ENCODE data around the gene MYH11.

The MYH11 gene

GRCh38 chr16:15894571-15895374 lies 37.9 kb upstream of the MYH11 start:
- Histone ChIP-seq H2AFZ (ENCODE audit: low read length) (no peak overlapping the region), H3K9ac (ENCODE audit: low read depth, low read length, poor library complexity, severe bottlenecking) (no peak overlapping the region), H3K9me3 (ENCODE audit: insufficient read depth, low read depth, low read length) (no peaks in the 10 kb centered on the region), H3K4me1 (ENCODE audit: insufficient read depth, low read length, poor library complexity, severe bottlenecking) (peaks cover 4% of the 10 kb centered on the region), H3K27me3 (ENCODE audit: insufficient read depth, low read length, poor library complexity, severe bottlenecking) (no peaks in the 10 kb centered on the region), H3K4me2 (ENCODE audit: low read depth, low read length, poor library complexity, severe bottlenecking) (no peak overlapping the region), H3F3A (ENCODE audit: low read depth) (no peaks in the 10 kb centered on the region), H4K20me1 (ENCODE audit: insufficient read depth, low read length, poor library complexity, severe bottlenecking) (no peaks in the 10 kb centered on the region), H3K79me2 (ENCODE audit: insufficient read depth, low read length) (no peaks in the 10 kb centered on the region), H3K4me3 (ENCODE audit: low read length, poor library complexity, severe bottlenecking) (no peak overlapping the region), H3K9me2 (replicated peaks; ENCODE audit: low read depth, low read length) (no peaks in the 10 kb centered on the region), H3K36me3 (ENCODE audit: insufficient read depth, low read length) (no peaks in the 10 kb centered on the region)
- TF ChIP-seq EZH2phosphoT487 (IDR thresholded peaks at IDR 0.05; ENCODE audit: borderline replicate concordance) (no peak), CTCF (conservative IDR thresholded peaks at IDR 0.05; ENCODE audit: low read length) (no peak)

GRCh38 chr16:15891508-15891907 lies 34.7 kb upstream of the MYH11 start:
- H2AFZ ChIP-seq (ENCODE audit: low read length), result no peak overlapping the region
- H4K20me1 ChIP-seq (ENCODE audit: insufficient read depth, low read length, poor library complexity, severe bottlenecking), result peaks cover 3% of the 10 kb centered on the region
- H3K36me3 ChIP-seq (ENCODE audit: insufficient read depth, low read length), result no peaks in the 10 kb centered on the region
- H3K27me3 ChIP-seq (ENCODE audit: insufficient read depth, low read length, poor library complexity, severe bottlenecking), result no peaks in the 10 kb centered on the region
- H3K4me2 ChIP-seq (ENCODE audit: low read depth, low read length, poor library complexity, severe bottlenecking), result no peak overlapping the region
- H3F3A ChIP-seq (ENCODE audit: low read depth), result no peaks in the 10 kb centered on the region
- H3K9me2 ChIP-seq (replicated peaks; ENCODE audit: low read depth, low read length), result no peaks in the 10 kb centered on the region
- peaks cover 16% of the 10 kb centered on the region for H3K79me2 ChIP-seq (ENCODE audit: insufficient read depth, low read length)
- H3K4me1 ChIP-seq (ENCODE audit: insufficient read depth, low read length, poor library complexity, severe bottlenecking), result peaks cover 7% of the 10 kb centered on the region
- TF ChIP-seq EZH2phosphoT487 (IDR thresholded peaks at IDR 0.05; ENCODE audit: borderline replicate concordance) (no peak), CTCF (conservative IDR thresholded peaks at IDR 0.05; ENCODE audit: low read length) (no peak)
- H3K9ac ChIP-seq (ENCODE audit: low read depth, low read length, poor library complexity, severe bottlenecking), result no peak overlapping the region
- H3K9me3 ChIP-seq (ENCODE audit: insufficient read depth, low read depth, low read length), result no peaks in the 10 kb centered on the region
- no peak overlapping the region for H3K4me3 ChIP-seq (ENCODE audit: low read length, poor library complexity, severe bottlenecking)

GRCh38 chr16:15888072-15888976 lies 31.5 kb upstream of the MYH11 start, which contains the start of gene CEP20:
TSS of gene CEP20 (minus strand) at chr16:15888603. CDS start at chr16:15888585, 18 bp downstream.
- no peaks in the 10 kb centered on the region for H3K9me2 ChIP-seq (replicated peaks; ENCODE audit: low read depth, low read length)
- H3K4me1 ChIP-seq (ENCODE audit: insufficient read depth, low read length, poor library complexity, severe bottlenecking), result peaks cover 18% of the 10 kb centered on the region
- H3K9me3 ChIP-seq (ENCODE audit: insufficient read depth, low read depth, low read length), result no peaks in the 10 kb centered on the region
- H2AFZ ChIP-seq (ENCODE audit: low read length), result peak within 1 kb of the TSS; percentile 91
- no peaks in the 10 kb centered on the region for H3F3A ChIP-seq (ENCODE audit: low read depth)
- no peaks in the 10 kb centered on the region for H3K27me3 ChIP-seq (ENCODE audit: insufficient read depth, low read length, poor library complexity, severe bottlenecking)
- H4K20me1 ChIP-seq (ENCODE audit: insufficient read depth, low read length, poor library complexity, severe bottlenecking), result peaks cover 9% of the 10 kb centered on the region
- TF ChIP-seq EZH2phosphoT487 (IDR thresholded peaks at IDR 0.05; ENCODE audit: borderline replicate concordance) (no peak), CTCF (conservative IDR thresholded peaks at IDR 0.05; ENCODE audit: low read length) (no peak)
- H3K4me3 ChIP-seq (ENCODE audit: low read length, poor library complexity, severe bottlenecking), result peak within 1 kb of the TSS; percentile 98
- peak within 1 kb of the TSS; percentile 89 for H3K4me2 ChIP-seq (ENCODE audit: low read depth, low read length, poor library complexity, severe bottlenecking)
- no peaks in the 10 kb centered on the region for H3K36me3 ChIP-seq (ENCODE audit: insufficient read depth, low read length)
- H3K79me2 ChIP-seq (ENCODE audit: insufficient read depth, low read length), result peaks cover 46% of the 10 kb centered on the region
- peak within 1 kb of the TSS; percentile 99 for H3K9ac ChIP-seq (ENCODE audit: low read depth, low read length, poor library complexity, severe bottlenecking)

All from Loucy (cell line).